Osteoblast (primary cell): ENCODE results near the gene NYNRIN. TPM values are rescaled to one million over a fixed set of nuclear protein-coding genes. Genes with fewer than 3 reads are reported as not detected.

Experiments
- DNase-seq: peaks from one replicate; pipeline ENCODE4 v3.0.0; 2011; ENCODE audit warnings: low spot score, mixed read lengths; ENCODE audit not compliant: insufficient read length; ENCODE audit errors: missing footprints
- H2AFZ ChIP-seq: 2 replicates; pipeline ENCODE4 v1.6.0; 2011; ENCODE audit warnings: mild to moderate bottlenecking, low read length
- H3K27ac ChIP-seq: 2 replicates; pipeline ENCODE4 v1.5.1; 2011; ENCODE audit warnings: mild to moderate bottlenecking, low read depth, low read length, moderate library complexity
- H3K27me3 ChIP-seq: 2 replicates; pipeline ENCODE4 v1.6.0; 2012; ENCODE audit warnings: mild to moderate bottlenecking, control low read depth, inconsistent platforms, low read length, moderate library complexity; ENCODE audit not compliant: insufficient read depth
- H3K36me3 ChIP-seq: 2 replicates; pipeline ENCODE4 v1.5.1; 2011; ENCODE audit warnings: mild to moderate bottlenecking, low read length, control low read depth, moderate library complexity; ENCODE audit not compliant: insufficient read depth
- H3K4me1 ChIP-seq: 2 replicates; pipeline ENCODE4 v1.5.1; 2011; ENCODE audit warnings: mild to moderate bottlenecking, low read length, control low read depth, moderate library complexity; ENCODE audit not compliant: insufficient read depth
- H3K4me2 ChIP-seq: 2 replicates; pipeline ENCODE4 v1.6.0; 2011; ENCODE audit warnings: mild to moderate bottlenecking, low read length; ENCODE audit not compliant: insufficient read depth
- H3K4me3 ChIP-seq: fragments of 200-600 bp; sonication (generic); 3 replicates; pipeline ENCODE4 v1.5.1; 2012; ENCODE audit warnings: mild to moderate bottlenecking, low read length, inconsistent platforms; ENCODE audit not compliant: insufficient read depth
- H3K79me2 ChIP-seq: 2 replicates; pipeline ENCODE4 v1.6.0; 2012; ENCODE audit warnings: mild to moderate bottlenecking, low read length, control low read depth, inconsistent platforms; ENCODE audit not compliant: insufficient read depth
- H3K9me3 ChIP-seq: 2 replicates; pipeline ENCODE4 v1.5.1; 2011; ENCODE audit warnings: low read depth, low read length, control low read depth
- H4K20me1 ChIP-seq: 2 replicates; pipeline ENCODE4 v1.6.0; 2012; ENCODE audit warnings: mild to moderate bottlenecking, low read length, control low read depth; ENCODE audit not compliant: insufficient read depth
- CTCF ChIP-seq: IDR thresholded peaks from 2 replicates; pipeline ENCODE4 v1.5.1; 2011; ENCODE audit warnings: mild to moderate bottlenecking, low read depth, low read length, moderate library complexity; ENCODE audit errors: extremely low read depth
- total RNA-seq: library from RNA; depleted of rRNA; stranded (reverse); fragments of >200 nt; gene quantifications from 2 replicates; pipeline ENCODE4 v1.2.3, GENCODE V29; 2012

Gene NYNRIN
- total RNA-seq, 1 donor = 7.2 TPM

- Histone ChIP-seq H3K27ac (no peak overlapping the region), H3K79me2 (no peaks in the 10 kb centered on the region), H2AFZ (no peak overlapping the region), H3K27me3 (peaks cover 6% of the 10 kb centered on the region), H4K20me1 (no peaks in the 10 kb centered on the region), H3K4me3 (no peak overlapping the region), H3K4me1 (peaks cover 24% of the 10 kb centered on the region), H3K9me3 (no peaks in the 10 kb centered on the region), H3K4me2 (no peak overlapping the region), H3K36me3 (no peaks in the 10 kb centered on the region)
- no peak for TF ChIP-seq CTCF
- no peak for DNase-seq
Measured at GRCh38 chr14:24422694-24423601, 24.1 kb downstream of the NYNRIN start.

- Histone ChIP-seq H3K36me3 (no peaks in the 10 kb centered on the region), H4K20me1 (no peaks in the 10 kb centered on the region), H3K9me3 (no peaks in the 10 kb centered on the region), H3K27ac (peak overlapping the region; percentile 52), H2AFZ (no peak overlapping the region), H3K27me3 (peaks cover 3% of the 10 kb centered on the region), H3K79me2 (peaks cover 9% of the 10 kb centered on the region), H3K4me3 (no peak overlapping the region), H3K4me1 (peaks cover 20% of the 10 kb centered on the region), H3K4me2 (no peak overlapping the region)
- DNase-seq = peak; percentile 95
- no peak for TF ChIP-seq CTCF
Measured at GRCh38 chr14:24425704-24426103, 26.9 kb downstream of the NYNRIN start.

- no peaks in the 10 kb centered on the region for H3K36me3 ChIP-seq
- H3K4me1 ChIP-seq = peaks cover 26% of the 10 kb centered on the region
Measured at GRCh38 chr14:24426150-24426911, 27.5 kb downstream of the NYNRIN start.

More at GRCh38 chr14:24426150-24426911, 27.5 kb downstream of the NYNRIN start:
- Histone ChIP-seq H4K20me1 (peaks cover 3% of the 10 kb centered on the region), H3K27me3 (no peaks in the 10 kb centered on the region), H3K79me2 (peaks cover 13% of the 10 kb centered on the region), H3K4me3 (no peak overlapping the region), H3K27ac (no peak overlapping the region), H3K4me2 (no peak overlapping the region), H2AFZ (no peak overlapping the region), H3K9me3 (no peaks in the 10 kb centered on the region)
- no peak for DNase-seq
- no peak for TF ChIP-seq CTCF
